Measurements from ENCODE around the gene NEK10. TPM values are rescaled to one million over a fixed set of nuclear protein-coding genes. Genes with fewer than 3 reads are reported as not detected.
"Not testable (repeated sequence)": the region's sequence is repeated elsewhere in the genome, so short reads cannot be mapped to it uniquely, and the experiment has no call there.

Gene NEK10, protein sequence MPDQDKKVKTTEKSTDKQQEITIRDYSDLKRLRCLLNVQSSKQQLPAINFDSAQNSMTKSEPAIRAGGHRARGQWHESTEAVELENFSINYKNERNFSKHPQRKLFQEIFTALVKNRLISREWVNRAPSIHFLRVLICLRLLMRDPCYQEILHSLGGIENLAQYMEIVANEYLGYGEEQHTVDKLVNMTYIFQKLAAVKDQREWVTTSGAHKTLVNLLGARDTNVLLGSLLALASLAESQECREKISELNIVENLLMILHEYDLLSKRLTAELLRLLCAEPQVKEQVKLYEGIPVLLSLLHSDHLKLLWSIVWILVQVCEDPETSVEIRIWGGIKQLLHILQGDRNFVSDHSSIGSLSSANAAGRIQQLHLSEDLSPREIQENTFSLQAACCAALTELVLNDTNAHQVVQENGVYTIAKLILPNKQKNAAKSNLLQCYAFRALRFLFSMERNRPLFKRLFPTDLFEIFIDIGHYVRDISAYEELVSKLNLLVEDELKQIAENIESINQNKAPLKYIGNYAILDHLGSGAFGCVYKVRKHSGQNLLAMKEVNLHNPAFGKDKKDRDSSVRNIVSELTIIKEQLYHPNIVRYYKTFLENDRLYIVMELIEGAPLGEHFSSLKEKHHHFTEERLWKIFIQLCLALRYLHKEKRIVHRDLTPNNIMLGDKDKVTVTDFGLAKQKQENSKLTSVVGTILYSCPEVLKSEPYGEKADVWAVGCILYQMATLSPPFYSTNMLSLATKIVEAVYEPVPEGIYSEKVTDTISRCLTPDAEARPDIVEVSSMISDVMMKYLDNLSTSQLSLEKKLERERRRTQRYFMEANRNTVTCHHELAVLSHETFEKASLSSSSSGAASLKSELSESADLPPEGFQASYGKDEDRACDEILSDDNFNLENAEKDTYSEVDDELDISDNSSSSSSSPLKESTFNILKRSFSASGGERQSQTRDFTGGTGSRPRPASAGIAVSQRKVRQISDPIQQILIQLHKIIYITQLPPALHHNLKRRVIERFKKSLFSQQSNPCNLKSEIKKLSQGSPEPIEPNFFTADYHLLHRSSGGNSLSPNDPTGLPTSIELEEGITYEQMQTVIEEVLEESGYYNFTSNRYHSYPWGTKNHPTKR
- total RNA-seq (2021; fragmentation: NEBNext Ultra II Directional; extraction: Animal tissue kit (Norgen Biotek cat#: 25700)): 1 to 10 TPM; 5.2 to 9.5 (median 6.5) TPM
- long read RNA-seq, partial matches to known transcripts: 1 of 4 reads
- long read RNA-seq, other reads (novel, unspliced or antisense): 3 of 4 reads

DNA sequence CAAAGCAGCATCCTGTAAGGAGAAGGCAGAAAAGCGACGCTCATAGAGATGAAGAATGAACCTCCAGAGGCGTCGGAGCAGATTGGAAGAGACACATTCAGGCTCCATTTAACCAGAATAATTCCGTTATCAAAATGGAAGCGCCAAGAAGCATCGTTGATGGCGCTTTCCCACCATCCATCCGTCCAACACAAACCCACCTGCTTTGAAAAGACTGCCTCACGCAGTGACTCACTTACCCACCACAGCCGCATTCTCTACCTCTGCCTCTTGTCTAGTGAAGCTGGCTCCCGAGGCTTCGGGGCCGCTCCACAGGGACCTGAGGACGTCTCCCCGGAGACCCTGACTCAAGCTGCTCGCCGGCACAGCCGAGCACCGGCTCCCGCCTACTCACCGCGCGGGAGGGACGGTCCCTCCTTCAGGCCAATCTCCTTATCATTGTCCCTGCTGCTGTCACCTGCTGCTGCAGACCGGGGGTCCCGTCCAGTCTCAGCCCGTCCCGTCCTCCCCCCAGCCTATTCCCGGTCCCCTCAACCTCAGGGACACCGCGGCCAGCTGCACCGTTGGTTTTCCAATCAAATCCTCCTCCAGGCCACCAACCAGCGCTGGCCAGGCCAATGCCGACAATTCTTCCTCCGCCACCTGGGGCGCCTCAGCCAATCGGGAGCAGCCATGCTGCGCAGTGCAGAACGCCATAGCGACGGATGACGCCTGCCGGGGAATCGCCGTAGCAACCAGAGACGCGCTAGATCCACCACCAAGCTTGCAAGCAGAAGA, at the start of gene NEK10:
Gene NEK10 (minus strand): TSS at position 553 of the 777 bp plus-strand sequence. CDS start 16,501 bp downstream, outside the sequence.
- Mint-ChIP-seq H3K27me3 (ENCODE audit: insufficient read depth) (peaks cover 25% of the 10 kb centered on the region), H3K4me3 (peak within 1 kb of the TSS; percentile 88), H3K4me1 (ENCODE audit: low read depth) (peaks cover 20% of the 10 kb centered on the region), H3K27ac (peak within 1 kb of the TSS; percentile 65), H3K9me3 (peaks cover 5% of the 10 kb centered on the region; the same call in 1 of the 2 replicates), H3K36me3 (ENCODE audit: low read depth) (peaks cover 17% of the 10 kb centered on the region; the same call in 1 of the 2 replicates)
- DNase-seq: peak; percentile 86
- TF ChIP-seq, protein P1, sequence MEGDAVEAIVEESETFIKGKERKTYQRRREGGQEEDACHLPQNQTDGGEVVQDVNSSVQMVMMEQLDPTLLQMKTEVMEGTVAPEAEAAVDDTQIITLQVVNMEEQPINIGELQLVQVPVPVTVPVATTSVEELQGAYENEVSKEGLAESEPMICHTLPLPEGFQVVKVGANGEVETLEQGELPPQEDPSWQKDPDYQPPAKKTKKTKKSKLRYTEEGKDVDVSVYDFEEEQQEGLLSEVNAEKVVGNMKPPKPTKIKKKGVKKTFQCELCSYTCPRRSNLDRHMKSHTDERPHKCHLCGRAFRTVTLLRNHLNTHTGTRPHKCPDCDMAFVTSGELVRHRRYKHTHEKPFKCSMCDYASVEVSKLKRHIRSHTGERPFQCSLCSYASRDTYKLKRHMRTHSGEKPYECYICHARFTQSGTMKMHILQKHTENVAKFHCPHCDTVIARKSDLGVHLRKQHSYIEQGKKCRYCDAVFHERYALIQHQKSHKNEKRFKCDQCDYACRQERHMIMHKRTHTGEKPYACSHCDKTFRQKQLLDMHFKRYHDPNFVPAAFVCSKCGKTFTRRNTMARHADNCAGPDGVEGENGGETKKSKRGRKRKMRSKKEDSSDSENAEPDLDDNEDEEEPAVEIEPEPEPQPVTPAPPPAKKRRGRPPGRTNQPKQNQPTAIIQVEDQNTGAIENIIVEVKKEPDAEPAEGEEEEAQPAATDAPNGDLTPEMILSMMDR (IDR thresholded peaks at IDR 0.05): peak; percentile 25; the same call in 1 of the 2 replicates

GRCh38 chr3:27415202-27415601, 46.0 kb upstream of the NEK10 start:
- H3K9me3 Mint-ChIP-seq: no peaks in the 10 kb centered on the region
- DNase-seq: no peak
- peaks cover 3% of the 10 kb centered on the region for H3K27me3 Mint-ChIP-seq (ENCODE audit: insufficient read depth)
- H3K27ac Mint-ChIP-seq: peak overlapping the region; percentile 27; the same call in 1 of the 2 replicates
- no peak overlapping the region for H3K4me3 Mint-ChIP-seq
- H3K4me1 Mint-ChIP-seq (ENCODE audit: low read depth): no peaks in the 10 kb centered on the region; the same call in 1 of the 2 replicates
- TF ChIP-seq, protein P1 (IDR thresholded peaks at IDR 0.05): no peak
- H3K36me3 Mint-ChIP-seq (ENCODE audit: low read depth): peaks cover 52% of the 10 kb centered on the region

DNA sequence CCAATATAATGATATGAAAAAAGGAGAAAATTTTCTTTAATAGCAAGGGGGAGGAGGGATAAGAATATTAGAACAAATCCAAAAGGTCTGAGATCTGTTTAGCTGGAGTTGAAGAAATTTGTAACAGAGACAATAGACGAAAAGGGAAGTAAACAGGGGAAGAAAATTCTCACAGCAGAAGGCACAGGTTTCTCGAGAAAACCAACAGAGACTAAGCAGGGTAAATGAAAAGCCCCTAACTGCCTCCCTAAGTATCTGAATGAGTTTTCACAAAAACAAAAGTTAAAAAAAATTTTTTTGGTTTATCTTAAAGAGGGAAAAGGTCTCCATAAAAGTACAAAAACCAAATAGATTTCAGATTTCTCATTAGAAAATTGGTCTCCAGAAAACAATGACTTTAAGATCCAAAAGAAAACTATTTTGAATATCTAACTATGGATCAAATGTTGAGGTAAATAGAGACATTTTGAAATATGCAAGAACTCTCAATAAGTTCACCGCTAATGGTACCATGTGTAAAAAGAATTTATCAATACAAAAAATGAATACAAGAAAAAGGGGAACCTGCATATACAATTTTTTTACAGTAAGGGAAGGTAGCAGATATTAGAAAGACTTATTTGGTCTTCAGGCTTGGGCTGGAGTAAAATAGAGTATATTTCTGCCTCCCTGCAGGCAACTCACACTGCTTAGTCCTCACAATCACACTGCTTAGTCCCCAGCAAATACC, 23.9 kb upstream of the NEK10 start:
- Mint-ChIP-seq H3K27me3 (ENCODE audit: insufficient read depth) (no peaks in the 10 kb centered on the region; the same call in 1 of the 2 replicates), H3K4me3 (no peak overlapping the region), H3K36me3 (ENCODE audit: low read depth) (peaks cover 31% of the 10 kb centered on the region), H3K4me1 (ENCODE audit: low read depth) (peaks cover 26% of the 10 kb centered on the region), H3K9me3 (no peaks in the 10 kb centered on the region), H3K27ac (peak overlapping the region; percentile 61)
- TF ChIP-seq, protein P1 (IDR thresholded peaks at IDR 0.05): no peak
- DNase-seq: no peak

GRCh38 chr3:27392414-27392813, 23.2 kb upstream of the NEK10 start:
- Mint-ChIP-seq H3K27ac (peak overlapping the region; percentile 44), H3K36me3 (ENCODE audit: low read depth) (peaks cover 34% of the 10 kb centered on the region), H3K4me1 (ENCODE audit: low read depth) (peaks cover 26% of the 10 kb centered on the region)
- H3K9me3 Mint-ChIP-seq; DNase-seq; H3K27me3 Mint-ChIP-seq (ENCODE audit: insufficient read depth); H3K4me3 Mint-ChIP-seq: not testable (repeated sequence)

DNA sequence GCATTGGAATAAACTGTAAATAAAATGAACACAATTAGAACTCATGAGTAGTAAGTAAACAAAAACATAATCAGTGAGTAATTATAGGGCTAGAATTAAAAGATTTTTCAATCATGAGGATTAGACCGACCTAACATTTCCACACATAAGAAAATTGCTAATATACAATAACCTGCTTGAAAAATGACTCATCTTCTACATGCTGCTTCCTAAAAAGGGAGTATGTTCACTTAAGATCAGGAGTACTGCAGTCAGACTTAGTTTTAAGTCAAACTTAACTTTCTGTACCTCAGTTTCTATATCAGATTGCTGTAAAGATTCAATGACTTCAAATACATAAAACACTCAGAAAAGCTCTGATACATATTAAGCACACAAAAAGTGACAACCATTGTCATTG, 22.6 kb upstream of the NEK10 start:
- H3K36me3 Mint-ChIP-seq (ENCODE audit: low read depth): peaks cover 40% of the 10 kb centered on the region
- peaks cover 26% of the 10 kb centered on the region for H3K4me1 Mint-ChIP-seq (ENCODE audit: low read depth)
- H3K27ac Mint-ChIP-seq: peak overlapping the region; percentile 44; the same call in 1 of the 2 replicates
- peaks cover 4% of the 10 kb centered on the region for H3K27me3 Mint-ChIP-seq (ENCODE audit: insufficient read depth)
- TF ChIP-seq, protein P1 (IDR thresholded peaks at IDR 0.05): no peak
- no peak for DNase-seq
- H3K9me3 Mint-ChIP-seq: no peaks in the 10 kb centered on the region
- H3K4me3 Mint-ChIP-seq: no peak overlapping the region
